Panc1 (cell line): ENCODE results near the gene TTR. TPM values are rescaled to one million over a fixed set of nuclear protein-coding genes. Genes with fewer than 3 reads are reported as not detected.

Source experiments
- ATAC-seq: fragments of 200-7000 bp; cut with Tn5 transposase; 2 replicates; pipeline ENCODE4 v1.9.1; 2020; ENCODE audit warnings: mild to moderate bottlenecking, moderate library complexity
- BruUV-seq: library from RNA; stranded (reverse); fragments of 400-500 nt; replicated peaks from 2 replicates; lab custom pipeline; 2021; lab: Mats Ljungman, UMichigan
- CTCF ChIA-PET: fragments of 300-600 bp; sonication (Branson Sonifier 250); formaldehyde crosslinking; loops from one replicate; lab custom pipeline; 2022; ENCODE audit warnings: antibody characterized with exemption; lab: Charles Lee
- POLR2A ChIA-PET: fragments of 300-600 bp; sonication (Branson Sonifier 250); formaldehyde crosslinking; loops from one replicate; lab custom pipeline; 2022; ENCODE audit warnings: antibody characterized with exemption; lab: Charles Lee
- DNase-seq: peaks from one replicate; pipeline ENCODE4 v3.0.0-alpha.2; 2010; ENCODE audit warnings: low read depth, low spot score
- H3K27ac ChIP-seq: 2 replicates; pipeline ENCODE4 v1.5.1; 2011; ENCODE audit warnings: mild to moderate bottlenecking, low read length, inconsistent platforms
- H3K27me3 ChIP-seq: fragments of 200-500 bp; sonication (Bioruptor generic); 2 replicates; pipeline ENCODE4 v1.6.0; 2014; ENCODE audit warnings: low read length, inconsistent platforms; ENCODE audit not compliant: control insufficient read depth, insufficient read depth
- H3K36me3 ChIP-seq: fragments of 200-500 bp; sonication (Bioruptor generic); 2 replicates; pipeline ENCODE4 v1.5.1; 2014; ENCODE audit warnings: inconsistent platforms, mild to moderate bottlenecking, low read length, moderate library complexity; ENCODE audit not compliant: control insufficient read depth, insufficient read depth
- H3K4me1 ChIP-seq: 2 replicates; pipeline ENCODE4 v1.5.1; 2011; ENCODE audit warnings: inconsistent platforms, mild to moderate bottlenecking, low read length, moderate library complexity; ENCODE audit not compliant: control insufficient read depth, insufficient read depth
- H3K4me3 ChIP-seq, 2 experiments: 2 replicates each; pipeline ENCODE4 v1.5.1; 2011 to 2012; ENCODE audit warnings: low read depth in 2 of 2, low read length in 2 of 2, mild to moderate bottlenecking in 2 of 2, inconsistent platforms in 1 of 2, moderate library complexity in 1 of 2
- H3K9me3 ChIP-seq: fragments of 200-500 bp; sonication (Bioruptor generic); 2 replicates; pipeline ENCODE4 v1.5.1; 2014; ENCODE audit warnings: low read depth, mild to moderate bottlenecking, inconsistent platforms, low read length, moderate library complexity; ENCODE audit not compliant: control insufficient read depth, insufficient read depth
- CTCF ChIP-seq: fragments of 450-650 bp; IDR thresholded peaks from 2 replicates; pipeline ENCODE4 v1.5.1; 2017; ENCODE audit warnings: mild to moderate bottlenecking
- POLR2AphosphoS5 ChIP-seq: IDR thresholded peaks from 2 replicates; pipeline ENCODE4 v1.6.1; 2012; ENCODE audit warnings: mild to moderate bottlenecking, low read depth, low read length, moderate library complexity
- REST ChIP-seq, 2 experiments: IDR thresholded peaks; 2 replicates each; pipeline ENCODE4 v1.6.1; 2011 to 2012; ENCODE audit warnings: low read depth in 2 of 2, control low read depth in 1 of 2, low read length in 1 of 2, mild to moderate bottlenecking in 1 of 2, moderate library complexity in 1 of 2; ENCODE audit not compliant: insufficient read depth in 1 of 2
- SIN3A ChIP-seq: IDR thresholded peaks from 2 replicates; pipeline ENCODE4 v1.6.1; 2012; ENCODE audit warnings: low read depth, mild to moderate bottlenecking, low read length, moderate library complexity, borderline replicate concordance; ENCODE audit not compliant: insufficient read depth
- TCF7L2 ChIP-seq: IDR thresholded peaks from 2 replicates; pipeline ENCODE4 v1.6.1; 2011; ENCODE audit warnings: mild to moderate bottlenecking, low read depth, low read length, inconsistent platforms
- in situ Hi-C: cut with HindIII; loops from 2 replicates; pipeline ENCODE4 v1.10.0; 2016; ENCODE audit warnings: low sequenced_read_pairs, low pct_unique_long_range_greater_than_20kb
- intact Hi-C: fragments of 100-400 bp; cut with micrococcal nuclease; formaldehyde crosslinking; loops from one replicate; pipeline ENCODE4 v1.10.0; 2022; ENCODE audit not compliant: unreplicated experiment
- total RNA-seq: library from RNA; stranded (reverse); gene quantifications from one replicate; pipeline ENCODE4 v1.2.1, GENCODE V29; 2021; ENCODE audit not compliant: unreplicated experiment

TTR gene
- total RNA-seq, 1 experiment from 2014 or later: 1.0 TPM

- Histone ChIP-seq H3K4me3 (no peak overlapping the region), H3K36me3 (no peaks in the 10 kb centered on the region), H3K27me3 (no peaks in the 10 kb centered on the region), H3K9me3 (no peaks in the 10 kb centered on the region), H3K4me1 (no peaks in the 10 kb centered on the region), H3K27ac (no peak overlapping the region)
- DNase-seq (no peak), ATAC-seq (no peak)
- no peak for TF ChIP-seq TCF7L2
- no peak for TF ChIP-seq CTCF
- TF ChIP-seq REST (IDR thresholded peaks at IDR 0.05; ENCODE audit: insufficient read depth in 1 of 2, low read depth in 2 of 2, low read length in 1 of 2): no peak
- TF ChIP-seq SIN3A: no peak
- no peak for TF ChIP-seq POLR2AphosphoS5
- no TSS peak for BruUV-seq
- ChIA-PET POLR2A (no interaction called here), CTCF (no interaction called here)
- in situ Hi-C loops (no loop called here), intact Hi-C loops (no loop called here)
These were observed 17.3 kb upstream of the TTR start for GRCh38 chr18:31574359-31574758.

GRCh38 chr18:31575515-31576257, 16.0 kb upstream of the TTR start:
- ChIA-PET CTCF (no interaction called here), POLR2A (no interaction called here)
- no peak overlapping the region for H3K4me3 ChIP-seq
- in situ Hi-C loops (no loop called here), intact Hi-C loops (no loop called here)
- no peaks in the 10 kb centered on the region for H3K9me3 ChIP-seq
- H3K36me3 ChIP-seq: no peaks in the 10 kb centered on the region
- no peak overlapping the region for H3K27ac ChIP-seq
- TF ChIP-seq SIN3A (no peak), CTCF (no peak), POLR2AphosphoS5 (no peak), TCF7L2 (no peak), REST (IDR thresholded peaks at IDR 0.05; ENCODE audit: insufficient read depth in 1 of 2, low read depth in 2 of 2, low read length in 1 of 2) (no peak)
- H3K27me3 ChIP-seq: no peaks in the 10 kb centered on the region
- no peaks in the 10 kb centered on the region for H3K4me1 ChIP-seq
- DNase-seq: no peak
- ATAC-seq: no peak
- BruUV-seq: no TSS peak
